ENCODE data around the gene MMP24.

The MMP24 gene

GRCh38 chr20:35318502-35319157, 92.1 kb downstream of the MMP24 start:
- in situ Hi-C loops (cut with MboI; ENCODE audit: low pct_unique_long_range_greater_than_20kb, low sequenced_read_pairs) = no loop called here
- no peak for DNase-seq

- in situ Hi-C loops (cut with MboI; ENCODE audit: low pct_unique_long_range_greater_than_20kb, low sequenced_read_pairs) = no loop called here
- DNase-seq = no peak
Observed at GRCh38 chr20:35319192-35319870, 92.8 kb downstream of the MMP24 start.

GRCh38 chr20:35319871-35320197, 93.3 kb downstream of the MMP24 start:
- in situ Hi-C loops (cut with MboI; ENCODE audit: low pct_unique_long_range_greater_than_20kb, low sequenced_read_pairs) = no loop called here
- DNase-seq = no peak

- in situ Hi-C loops (cut with MboI; ENCODE audit: low pct_unique_long_range_greater_than_20kb, low sequenced_read_pairs) = no loop called here
- DNase-seq = no peak
Observed at GRCh38 chr20:35320396-35321126, 94.1 kb downstream of the MMP24 start.

- no peak for DNase-seq
- in situ Hi-C loops (cut with MboI; ENCODE audit: low pct_unique_long_range_greater_than_20kb, low sequenced_read_pairs) = no loop called here
Observed at GRCh38 chr20:35325401-35325800, 98.9 kb downstream of the MMP24 start.

- DNase-seq = no peak
- in situ Hi-C loops (cut with MboI; ENCODE audit: low pct_unique_long_range_greater_than_20kb, low sequenced_read_pairs) = no loop called here
Observed at GRCh38 chr20:35326021-35326739, 99.7 kb downstream of the MMP24 start.
